ENCODE measurements around the gene ANGPTL4.
"Not testable (repeated sequence)": the region's sequence is repeated elsewhere in the genome, so short reads cannot be mapped to it uniquely, and the experiment has no call there.

GRCh38 chr19:8376373-8376974, 12.5 kb downstream of the ANGPTL4 start:
- not testable (repeated sequence) for TF ChIP-seq CTCF, POLR2A (IDR thresholded peaks at IDR 0.05)

Data from lower leg skin (tissue), 3 donors.